Measurements from ENCODE around the gene RAB21. TPM values are rescaled to one million over a fixed set of nuclear protein-coding genes. Genes with fewer than 3 reads are reported as not detected.

The RAB21 gene
- total and polyA plus RNA-seq, 2 of the 4 experiments (the other 2 are of a cell fraction): 13.8 to 15.0 TPM

DNA sequence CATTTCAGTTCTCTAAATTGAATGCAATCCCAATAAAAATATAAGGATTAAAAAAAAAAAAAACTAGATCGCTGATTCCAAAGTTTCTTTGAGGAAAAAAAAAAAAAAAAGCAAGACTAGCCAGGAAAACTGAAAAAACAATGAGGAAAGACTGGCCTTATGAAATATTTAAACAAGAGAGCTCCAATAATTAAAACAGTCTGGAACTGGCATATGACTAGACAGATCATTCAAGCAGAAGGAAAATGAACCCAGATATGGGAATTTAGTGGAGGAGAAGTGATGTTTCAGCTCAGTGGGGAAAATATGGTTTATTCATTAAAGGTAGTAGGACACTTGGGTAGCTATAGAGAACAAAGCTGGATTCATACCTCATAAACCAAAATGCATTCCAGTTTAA lies 42.9 kb downstream of the RAB21 start:
- ChIA-PET CTCF (no interaction called here), POLR2A (ENCODE audit: unreplicated experiment) (no interaction called here)
- BruUV-seq (replicated peaks): no TSS peak
- in situ Hi-C loops (cut with MboI; ENCODE audit: low sequenced_read_pairs) (no loop called here), dilution Hi-C loops (cut with HindIII; ENCODE audit: low sequenced_read_pairs, unreplicated experiment) (no loop called here), intact Hi-C loops (cut with micrococcal nuclease) (no loop called here)
- no peak overlapping the region for H2BK120ac ChIP-seq (ENCODE audit: low read depth, low read length)
- H2BK15ac ChIP-seq (ENCODE audit: low read depth, low read length): no peak overlapping the region
- 0 out of 2 replicates have a peak, but pooled peaks cover 3% of the 10 kb centered on the region for H3K9me1 ChIP-seq (ENCODE audit: insufficient read depth, low read length)
- no peak overlapping the region for H3K9ac ChIP-seq (ENCODE audit: low read depth, low read length)
- TF ChIP-seq ELK1 (IDR thresholded peaks at IDR 0.05; ENCODE audit: borderline replicate concordance, low read depth, low read length): no peak
- no peak for TF ChIP-seq RCOR1 (IDR thresholded peaks at IDR 0.05; ENCODE audit: insufficient replicate concordance, low read length)
- TF ChIP-seq FOS (IDR thresholded peaks at IDR 0.05; ENCODE audit: low read depth, low read length): no peak
- no peak overlapping the region for H2AK5ac ChIP-seq (ENCODE audit: low read depth, low read length)
- no peak for ATAC-seq (ENCODE audit: low read depth)
- H4K20me1 ChIP-seq (ENCODE audit: insufficient read depth, low read length): no peaks in the 10 kb centered on the region
- no peaks in the 10 kb centered on the region for H3K79me1 ChIP-seq (ENCODE audit: low read depth in 1 of 2, low read length in 2 of 2)
- no peak overlapping the region for H3K4me3 ChIP-seq (ENCODE audit: insufficient read depth, low read depth, low read length)
- H3K56ac ChIP-seq (ENCODE audit: extremely low read depth, insufficient read depth, low read length): no peak overlapping the region
- no peak overlapping the region for H4K5ac ChIP-seq (ENCODE audit: low read depth, low read length)
- no CpG with 5 or more reads among the region's 1 CpG for WGBS, 2 experiments (ENCODE audit: extremely low coverage in 2 of 2, insufficient read length in 1 of 2)
- no peak overlapping the region for H2AFZ ChIP-seq (replicated peaks; ENCODE audit: low read length, poor library complexity)
- peaks cover 4% of the 10 kb centered on the region for H3K4me1 ChIP-seq (ENCODE audit: control insufficient read depth, insufficient read depth, low read length)
- no peak overlapping the region for H3K23ac ChIP-seq (ENCODE audit: low read depth, low read length)
- H4K91ac ChIP-seq (ENCODE audit: insufficient read depth, low read depth, low read length): no peak overlapping the region
- H3K4ac ChIP-seq (ENCODE audit: low read depth, low read length): no peak overlapping the region
- H3K18ac ChIP-seq (ENCODE audit: low read depth, low read length): no peak overlapping the region
- H3K36me3 ChIP-seq (ENCODE audit: control insufficient read depth, insufficient read depth, low read length): no peaks in the 10 kb centered on the region
- H3K14ac ChIP-seq (replicated peaks; ENCODE audit: low read depth, low read length): no peak overlapping the region
- no peak overlapping the region for H4K8ac ChIP-seq (ENCODE audit: low read depth in 2 of 2, low read length in 2 of 2)
- H3K9me3 ChIP-seq (ENCODE audit: control insufficient read depth, insufficient read depth, low read length): no peaks in the 10 kb centered on the region
- no peak overlapping the region for H2AK9ac ChIP-seq (replicated peaks; ENCODE audit: low read depth, low read length, poor library complexity)
- H2BK5ac ChIP-seq (ENCODE audit: low read depth, low read length, poor library complexity, severe bottlenecking): no peak overlapping the region
- H2BK20ac ChIP-seq (ENCODE audit: low read depth, low read length): no peak overlapping the region
- DNase-seq: no peak
- no peak overlapping the region for H3K4me2 ChIP-seq (ENCODE audit: low read depth, low read length)
- H3K27me3 ChIP-seq (ENCODE audit: control insufficient read depth, insufficient read depth, low read length): no peaks in the 10 kb centered on the region
- no peak overlapping the region for H3K27ac ChIP-seq (ENCODE audit: insufficient read depth, low read length)

Data from IMR-90 (cell line).